OCI-LY1 (cell line): ENCODE results near the gene UBXN1.

Experiments used
- H2AFZ ChIP-seq: fragments of 200-600 bp; sonication (generic), shearing (Covaris generic); 2 replicates; pipeline ENCODE4 v1.6.0; 2014; ENCODE audit warnings: antibody characterized with exemption, mild to moderate bottlenecking, low read length
- H3F3A ChIP-seq: fragments of 200-600 bp; sonication (generic), shearing (Covaris generic); 2 replicates; pipeline ENCODE4 v1.6.0; 2014; ENCODE audit warnings: mild to moderate bottlenecking, antibody characterized with exemption, low read length, moderate library complexity; ENCODE audit not compliant: insufficient read depth
- H3K27ac ChIP-seq: fragments of 200-600 bp; sonication (generic); 2 replicates; pipeline ENCODE4 v1.5.1; 2014; ENCODE audit warnings: low read length, mixed run types, mild to moderate bottlenecking, low read depth; ENCODE audit not compliant: poor library complexity, severe bottlenecking
- H3K27me3 ChIP-seq: fragments of 200-600 bp; sonication (generic); 2 replicates; pipeline ENCODE4 v1.6.0; 2014; ENCODE audit warnings: antibody characterized with exemption, mild to moderate bottlenecking, low read length, moderate library complexity; ENCODE audit not compliant: insufficient read depth
- H3K36me3 ChIP-seq: fragments of 200-600 bp; sonication (generic); 2 replicates; pipeline ENCODE4 v1.6.1; 2014; ENCODE audit warnings: mild to moderate bottlenecking, antibody characterized with exemption, low read length, moderate library complexity, mixed read lengths; ENCODE audit not compliant: insufficient read depth
- H3K4me1 ChIP-seq: fragments of 200-600 bp; sonication (generic); 2 replicates; pipeline ENCODE4 v1.5.1; 2014; ENCODE audit warnings: mild to moderate bottlenecking, low read length, moderate library complexity; ENCODE audit not compliant: insufficient read depth, severe bottlenecking
- H3K4me2 ChIP-seq: fragments of 200-600 bp; sonication (generic), shearing (Covaris generic); 2 replicates; pipeline ENCODE4 v1.6.1; 2014; ENCODE audit warnings: low read length
- H3K4me3 ChIP-seq: fragments of 200-600 bp; sonication (generic); 2 replicates; pipeline ENCODE4 v1.5.1; 2014; ENCODE audit warnings: low read length, low read depth, mild to moderate bottlenecking, mixed read lengths; ENCODE audit not compliant: poor library complexity, severe bottlenecking
- H3K79me2 ChIP-seq: fragments of 200-600 bp; shearing (Covaris generic); 2 replicates; pipeline ENCODE4 v1.6.1; 2016; ENCODE audit warnings: mixed run types, low read length, mixed read lengths; ENCODE audit not compliant: insufficient read depth
- H3K9ac ChIP-seq: fragments of 200-600 bp; sonication (generic), shearing (Covaris generic); 2 replicates; pipeline ENCODE4 v1.6.1; 2014; ENCODE audit warnings: mild to moderate bottlenecking, low read length, mixed read lengths
- H3K9me2 ChIP-seq: fragments of 200-600 bp; sonication (generic), shearing (Covaris generic); 2 replicates; pipeline ENCODE4 v1.6.1; 2014; ENCODE audit warnings: low read depth, mild to moderate bottlenecking, low read length, mixed read lengths
- H3K9me3 ChIP-seq: fragments of 200-600 bp; shearing (Covaris generic); 2 replicates; pipeline ENCODE4 v1.6.1; 2014; ENCODE audit warnings: low read length, mixed read lengths
- H4K20me1 ChIP-seq: fragments of 200-600 bp; sonication (generic), shearing (Covaris generic); 2 replicates; pipeline ENCODE4 v1.6.0; 2016; ENCODE audit warnings: mild to moderate bottlenecking, low read length; ENCODE audit not compliant: insufficient read depth
- EZH2 ChIP-seq: fragments of 200-600 bp; sonication (generic), shearing (Covaris generic); IDR thresholded peaks from 2 replicates; pipeline ENCODE4 v1.8.0; 2017; ENCODE audit warnings: borderline replicate concordance, mixed run types, mild to moderate bottlenecking, antibody characterized with exemption, low read length, moderate library complexity, mixed read lengths
- TF ChIP-seq, protein P1 (sequence below): fragments of 200-600 bp; sonication (generic), shearing (Covaris generic); IDR thresholded peaks from 2 replicates; pipeline ENCODE4 v1.5.1; 2017; ENCODE audit warnings: mild to moderate bottlenecking, antibody characterized with exemption, low read length, moderate library complexity, mixed read lengths

Gene UBXN1

DNA sequence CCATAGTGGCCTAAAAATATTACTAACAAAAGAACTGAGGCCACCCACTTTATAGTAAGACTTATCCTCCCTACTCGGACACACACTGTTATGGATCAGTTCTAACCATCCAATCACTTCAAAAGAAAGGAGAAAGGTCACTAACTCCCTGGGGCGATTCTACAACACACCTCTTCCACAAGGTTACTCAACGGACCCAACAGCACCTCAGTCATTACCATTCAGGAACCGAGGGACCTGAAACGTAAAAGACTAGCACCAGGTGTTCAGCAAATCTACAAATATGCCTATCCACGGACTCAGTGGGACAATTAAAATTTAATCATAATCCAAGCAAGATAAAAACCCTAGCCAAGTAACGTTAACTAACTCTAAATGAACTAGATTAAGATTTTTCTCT is 46.8 kb upstream of the UBXN1 start:
- no peaks in the 10 kb centered on the region for H3K27me3 ChIP-seq
- H3K27ac ChIP-seq: no peak overlapping the region
- no peaks in the 10 kb centered on the region for H3F3A ChIP-seq
- H3K4me3 ChIP-seq: peak overlapping the region; percentile 99
- H3K4me2 ChIP-seq: peak overlapping the region; percentile 75
- peaks cover 26% of the 10 kb centered on the region for H3K4me1 ChIP-seq
- no peaks in the 10 kb centered on the region; the same call in 1 of the 2 replicates for H4K20me1 ChIP-seq
- no peaks in the 10 kb centered on the region for H3K9me2 ChIP-seq
- H3K9me3 ChIP-seq: no peaks in the 10 kb centered on the region
- peak overlapping the region; percentile 82 for H3K9ac ChIP-seq
- H3K36me3 ChIP-seq: peaks cover 59% of the 10 kb centered on the region
- peaks cover 51% of the 10 kb centered on the region for H3K79me2 ChIP-seq
- TF ChIP-seq EZH2: no peak
- TF ChIP-seq, protein P1, sequence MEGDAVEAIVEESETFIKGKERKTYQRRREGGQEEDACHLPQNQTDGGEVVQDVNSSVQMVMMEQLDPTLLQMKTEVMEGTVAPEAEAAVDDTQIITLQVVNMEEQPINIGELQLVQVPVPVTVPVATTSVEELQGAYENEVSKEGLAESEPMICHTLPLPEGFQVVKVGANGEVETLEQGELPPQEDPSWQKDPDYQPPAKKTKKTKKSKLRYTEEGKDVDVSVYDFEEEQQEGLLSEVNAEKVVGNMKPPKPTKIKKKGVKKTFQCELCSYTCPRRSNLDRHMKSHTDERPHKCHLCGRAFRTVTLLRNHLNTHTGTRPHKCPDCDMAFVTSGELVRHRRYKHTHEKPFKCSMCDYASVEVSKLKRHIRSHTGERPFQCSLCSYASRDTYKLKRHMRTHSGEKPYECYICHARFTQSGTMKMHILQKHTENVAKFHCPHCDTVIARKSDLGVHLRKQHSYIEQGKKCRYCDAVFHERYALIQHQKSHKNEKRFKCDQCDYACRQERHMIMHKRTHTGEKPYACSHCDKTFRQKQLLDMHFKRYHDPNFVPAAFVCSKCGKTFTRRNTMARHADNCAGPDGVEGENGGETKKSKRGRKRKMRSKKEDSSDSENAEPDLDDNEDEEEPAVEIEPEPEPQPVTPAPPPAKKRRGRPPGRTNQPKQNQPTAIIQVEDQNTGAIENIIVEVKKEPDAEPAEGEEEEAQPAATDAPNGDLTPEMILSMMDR: no peak
- no peak overlapping the region for H2AFZ ChIP-seq

DNA sequence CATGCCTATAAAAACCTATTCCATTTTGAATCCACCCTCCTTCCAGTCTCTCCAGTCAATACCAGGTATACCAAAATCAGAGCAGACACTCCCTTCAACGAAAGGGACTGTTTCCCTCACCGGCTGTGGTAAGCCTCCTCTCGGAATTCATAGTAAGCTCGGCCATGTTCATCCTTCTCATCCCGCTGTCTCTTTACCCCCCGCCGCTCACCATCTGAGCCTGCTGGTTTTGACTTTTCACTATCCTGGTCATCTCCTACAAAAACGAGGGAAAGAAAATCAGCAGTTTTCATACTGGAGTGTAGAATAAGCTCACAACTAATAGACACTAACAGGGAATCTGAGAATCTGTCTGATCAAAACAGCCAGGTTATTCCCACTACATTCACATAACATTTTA is 45.3 kb upstream of the UBXN1 start:
- H3K36me3 ChIP-seq: peaks cover 73% of the 10 kb centered on the region
- peak overlapping the region; percentile 99 for H3K4me3 ChIP-seq
- H3K4me1 ChIP-seq: peaks cover 16% of the 10 kb centered on the region
- peak overlapping the region; percentile 75 for H3K4me2 ChIP-seq
- no peaks in the 10 kb centered on the region for H3K9me3 ChIP-seq
- H3K9ac ChIP-seq: peak overlapping the region; percentile 82; the same call in 1 of the 2 replicates
- no peaks in the 10 kb centered on the region for H3K27me3 ChIP-seq
- H2AFZ ChIP-seq: no peak overlapping the region
- H3F3A ChIP-seq: no peaks in the 10 kb centered on the region
- H3K9me2 ChIP-seq: no peaks in the 10 kb centered on the region
- H4K20me1 ChIP-seq: no peaks in the 10 kb centered on the region; the same call in 1 of the 2 replicates
- TF ChIP-seq, protein P1: no peak
- TF ChIP-seq EZH2: no peak
- no peak overlapping the region for H3K27ac ChIP-seq
- H3K79me2 ChIP-seq: peaks cover 42% of the 10 kb centered on the region

DNA sequence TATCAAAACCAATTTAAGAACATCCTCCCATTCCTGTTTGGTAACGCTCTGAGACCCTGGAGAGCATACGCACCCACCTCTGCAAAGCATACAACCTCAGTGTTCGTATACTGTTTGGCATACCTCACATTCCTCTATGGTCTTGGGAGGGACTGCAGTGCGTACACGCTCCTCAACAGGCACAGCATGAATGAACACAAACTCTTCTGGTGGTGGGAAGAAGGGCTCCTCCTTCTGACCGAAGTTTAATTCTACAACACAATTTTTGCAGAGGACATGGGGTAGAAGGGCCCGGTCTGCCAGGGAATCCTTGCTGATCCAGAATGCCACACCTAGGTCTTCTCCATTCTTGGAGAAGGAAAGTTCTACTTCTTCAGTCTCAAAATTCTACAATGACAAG is 43.1 kb upstream of the UBXN1 start:
- Histone ChIP-seq H3K36me3 (peaks cover 95% of the 10 kb centered on the region), H3K9me3 (no peaks in the 10 kb centered on the region), H3K9me2 (no peaks in the 10 kb centered on the region), H3K4me1 (peaks cover 16% of the 10 kb centered on the region), H3K4me2 (no peak overlapping the region), H3K4me3 (no peak overlapping the region), H2AFZ (no peak overlapping the region), H3K27me3 (no peaks in the 10 kb centered on the region), H3K27ac (no peak overlapping the region), H3K79me2 (peaks cover 34% of the 10 kb centered on the region), H3K9ac (no peak overlapping the region), H4K20me1 (no peaks in the 10 kb centered on the region; the same call in 1 of the 2 replicates), H3F3A (no peaks in the 10 kb centered on the region)
- no peak for TF ChIP-seq EZH2
- TF ChIP-seq, protein P1: peak; percentile 28; the same call in 1 of the 2 replicates
